Gastrocnemius medialis (tissue), 4 donors: ENCODE results near the gene PKN1. TPM values are rescaled to one million over a fixed set of nuclear protein-coding genes. Genes with fewer than 3 reads are reported as not detected.

Experiments used
- ATAC-seq, 2 donors: fragments of 150-250 bp; one replicate each; pipeline ENCODE4 v1.9.1; 2016
- DNase-seq, 2 donors: peaks; one replicate each; pipeline ENCODE4 v3.0.0-alpha.2; 2019
- H3K27ac ChIP-seq, 4 donors: fragments of 200-600 bp; sonication (generic); 1 replicate in 1 of 4; 2 replicates in 3 of 4; pipeline ENCODE4 v1.5.1; 2016 to 2018; ENCODE audit warnings: mild to moderate bottlenecking in 2 of 4, moderate library complexity in 1 of 4
- H3K27me3 ChIP-seq, 3 donors: fragments of 200-600 bp; sonication (generic) in 2 of 3; 1 replicate in 1 of 3; 2 replicates in 2 of 3; pipeline versions ENCODE4 v1.5.1 to v1.6.0; 2016 to 2019; ENCODE audit warnings: mild to moderate bottlenecking in 1 of 3, moderate library complexity in 1 of 3
- H3K36me3 ChIP-seq, 2 donors: fragments of 200-600 bp; sonication (generic) in 1 of 2; one replicate each; pipeline ENCODE4 v1.5.1; 2017 to 2018
- H3K4me1 ChIP-seq, 2 donors: fragments of 200-600 bp; sonication (generic) in 1 of 2; one replicate each; pipeline ENCODE4 v1.5.1; 2016 to 2017; ENCODE audit warnings: mild to moderate bottlenecking in 2 of 2
- H3K4me3 ChIP-seq, 4 donors: fragments of 200-600 bp; sonication (generic) in 3 of 4; 1 replicate in 1 of 4; 2 replicates in 3 of 4; pipeline ENCODE4 v1.5.1; 2016 to 2019; ENCODE audit warnings: mild to moderate bottlenecking in 2 of 4
- H3K9me3 ChIP-seq, 3 donors: fragments of 200-600 bp; sonication (generic) in 2 of 3; 1 replicate in 1 of 3; 2 replicates in 2 of 3; pipeline ENCODE4 v1.5.1; 2016 to 2019
- POLR2A ChIP-seq, 2 donors: fragments of 450-650 bp; IDR thresholded peaks; one replicate each; pipeline ENCODE4 v1.6.1; 2017; ENCODE audit warnings: antibody characterized with exemption in 2 of 2, mild to moderate bottlenecking in 2 of 2, moderate library complexity in 2 of 2
- in situ Hi-C, 4 donors: fragments of 200-750 bp; cut with MboI; loops; one replicate each; pipeline versions ENCODE4 v1.15.0 to v1.8.0; 2017; ENCODE audit warnings: low sequenced_read_pairs in 4 of 4
- intact Hi-C: fragments of 100-400 bp; cut with DNase I; formaldehyde crosslinking; loops from one replicate; pipeline ENCODE4 v1.15.1; 2023; ENCODE audit warnings: low total_unique reads
- total RNA-seq, 4 donors: library from RNA; depleted of rRNA; stranded (reverse); fragments of >200 nt; gene quantifications; one replicate each; pipeline versions ENCODE4 v1.1.0 to v1.2.3, GENCODE V29; 2016
- TF ChIP-seq, protein P1 (sequence below), 5 experiments: fragments of 450-650 bp in 3 of 5; fragments of 200-600 bp in 2 of 5; sonication (generic) in 2 of 5; IDR thresholded peaks in 4 of 5; conservative IDR thresholded peaks in 1 of 5; 1 replicate in 4 of 5; 2 replicates in 1 of 5; pipeline ENCODE4 v1.5.1; 2016 to 2019; ENCODE audit warnings: antibody characterized with exemption in 5 of 5, mild to moderate bottlenecking in 3 of 5, moderate library complexity in 3 of 5

PKN1 gene
- total RNA-seq, 4 donors from 2014 or later, result 52.1 to 130 (median 81.3) TPM

DNA sequence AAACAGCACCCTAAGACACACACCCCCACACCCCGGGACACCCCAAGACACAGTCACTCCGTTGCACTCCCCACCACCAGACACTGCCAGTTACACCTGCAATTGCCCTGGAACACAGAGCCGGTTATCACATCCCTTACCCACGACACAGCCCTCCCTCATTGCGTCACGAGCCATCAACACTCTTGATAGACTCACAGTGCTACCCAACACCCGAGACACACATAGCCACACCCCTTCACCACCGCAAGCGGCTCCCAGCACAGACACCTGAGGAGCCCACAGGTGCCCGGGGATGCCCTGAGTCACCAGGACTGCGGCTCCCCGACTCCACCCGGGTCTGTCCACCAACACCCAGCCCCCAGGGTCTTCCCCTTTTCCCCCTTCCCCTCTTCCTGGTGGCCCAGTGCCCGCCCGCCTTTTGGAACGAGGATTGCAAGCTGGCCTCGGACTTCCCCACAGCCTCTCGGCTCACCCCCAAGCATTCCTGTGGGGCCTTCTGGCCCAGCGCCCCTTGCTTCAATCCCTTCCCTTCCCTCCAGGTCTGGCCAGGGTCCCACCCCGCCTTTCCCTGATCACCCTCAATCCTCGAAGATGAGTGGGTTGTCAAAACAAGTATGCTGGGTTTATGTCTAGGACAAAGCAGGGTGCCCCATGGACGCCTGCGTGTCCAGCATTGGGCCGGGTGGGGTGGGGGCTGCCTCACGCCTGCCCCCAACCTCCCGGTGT is 43.7 kb downstream of the PKN1 start:
- ATAC-seq, result no peak
- Histone ChIP-seq H3K4me3 (no peak overlapping the region), H3K9me3 (no peaks in the 10 kb centered on the region), H3K27ac (no peak overlapping the region), H3K27me3 (peaks cover 27 to 39% (median 33%) of the 10 kb centered on the region in 3 donors), H3K4me1 (peaks cover 5 to 15% of the 10 kb centered on the region in 2 donors), H3K36me3 (peaks cover 0 to 29% of the 10 kb centered on the region in 2 donors)
- intact Hi-C loops, result no loop called here
- DNase-seq, result no peak
- TF ChIP-seq POLR2A (IDR thresholded peaks at IDR 0.05), result no peak
- in situ Hi-C loops, result no loop called here

DNA sequence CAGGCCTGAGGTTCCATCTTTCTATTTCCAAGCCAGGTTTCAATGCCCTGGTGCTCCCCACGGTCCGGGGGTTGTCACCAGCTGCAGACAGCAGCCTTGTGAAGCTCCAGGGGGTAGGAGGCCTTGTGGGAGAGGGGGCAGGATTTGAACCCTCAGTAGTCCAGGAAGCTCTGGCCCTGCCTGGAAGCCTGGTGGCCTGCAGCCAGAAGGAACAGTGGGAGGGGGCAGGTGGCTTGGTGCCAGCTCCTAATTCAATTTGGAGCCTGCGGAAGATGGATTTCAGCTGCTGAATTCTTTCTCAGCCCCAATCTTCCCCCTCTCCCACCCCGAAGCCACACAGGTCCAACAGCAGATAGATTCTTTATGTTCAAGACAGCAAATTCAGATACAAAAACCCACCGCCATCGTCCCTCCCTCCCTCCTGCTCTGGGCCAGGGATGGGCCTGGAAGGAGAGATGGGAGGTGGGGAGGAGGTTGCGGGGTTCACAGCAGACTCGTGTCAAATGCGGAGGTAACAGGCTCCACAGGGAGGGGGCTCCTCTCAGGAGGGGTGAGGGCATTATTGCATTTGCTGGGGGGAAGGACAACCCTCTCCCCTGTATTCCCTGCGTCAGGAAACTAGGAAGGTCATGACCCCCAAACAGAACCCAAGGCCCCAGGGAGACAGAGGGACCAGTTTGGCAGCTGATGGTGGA is 44.5 kb downstream of the PKN1 start:
- H3K27me3 ChIP-seq, result peaks cover 23 to 35% (median 30%) of the 10 kb centered on the region in 3 donors
- H3K27ac ChIP-seq, result no peak overlapping the region
- in situ Hi-C loops, result no loop called here
- ATAC-seq (no peak), DNase-seq (no peak)
- peaks cover 0 to 29% of the 10 kb centered on the region in 2 donors for H3K36me3 ChIP-seq
- no peak for TF ChIP-seq POLR2A (IDR thresholded peaks at IDR 0.05)
- TF ChIP-seq, protein P1, sequence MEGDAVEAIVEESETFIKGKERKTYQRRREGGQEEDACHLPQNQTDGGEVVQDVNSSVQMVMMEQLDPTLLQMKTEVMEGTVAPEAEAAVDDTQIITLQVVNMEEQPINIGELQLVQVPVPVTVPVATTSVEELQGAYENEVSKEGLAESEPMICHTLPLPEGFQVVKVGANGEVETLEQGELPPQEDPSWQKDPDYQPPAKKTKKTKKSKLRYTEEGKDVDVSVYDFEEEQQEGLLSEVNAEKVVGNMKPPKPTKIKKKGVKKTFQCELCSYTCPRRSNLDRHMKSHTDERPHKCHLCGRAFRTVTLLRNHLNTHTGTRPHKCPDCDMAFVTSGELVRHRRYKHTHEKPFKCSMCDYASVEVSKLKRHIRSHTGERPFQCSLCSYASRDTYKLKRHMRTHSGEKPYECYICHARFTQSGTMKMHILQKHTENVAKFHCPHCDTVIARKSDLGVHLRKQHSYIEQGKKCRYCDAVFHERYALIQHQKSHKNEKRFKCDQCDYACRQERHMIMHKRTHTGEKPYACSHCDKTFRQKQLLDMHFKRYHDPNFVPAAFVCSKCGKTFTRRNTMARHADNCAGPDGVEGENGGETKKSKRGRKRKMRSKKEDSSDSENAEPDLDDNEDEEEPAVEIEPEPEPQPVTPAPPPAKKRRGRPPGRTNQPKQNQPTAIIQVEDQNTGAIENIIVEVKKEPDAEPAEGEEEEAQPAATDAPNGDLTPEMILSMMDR (IDR thresholded peaks at IDR 0.05 in 4 of 5, conservative IDR thresholded peaks at IDR 0.05 in 1 of 5), result no peak
- no peaks in the 10 kb centered on the region for H3K9me3 ChIP-seq
- H3K4me1 ChIP-seq, result peaks cover under 1 to 9% of the 10 kb centered on the region in 2 donors
- H3K4me3 ChIP-seq, result no peak overlapping the region
- intact Hi-C loops, result no loop called here

- Histone ChIP-seq H3K4me3 (no peak overlapping the region), H3K36me3 (peaks cover 0 to 29% of the 10 kb centered on the region in 2 donors), H3K9me3 (no peaks in the 10 kb centered on the region), H3K27me3 (peaks cover 17 to 30% (median 27%) of the 10 kb centered on the region in 3 donors), H3K4me1 (peaks cover 0 to 7% of the 10 kb centered on the region in 2 donors), H3K27ac (no peak overlapping the region)
- no peak for DNase-seq
- TF ChIP-seq, protein P1 (IDR thresholded peaks at IDR 0.05 in 4 of 5, conservative IDR thresholded peaks at IDR 0.05 in 1 of 5), result no peak
- TF ChIP-seq POLR2A (IDR thresholded peaks at IDR 0.05), result no peak
- in situ Hi-C loops, result no loop called here
- no peak for ATAC-seq
- intact Hi-C loops, result no loop called here
Measured at GRCh38 chr19:14478113-14478545, 45.0 kb downstream of the PKN1 start.

DNA sequence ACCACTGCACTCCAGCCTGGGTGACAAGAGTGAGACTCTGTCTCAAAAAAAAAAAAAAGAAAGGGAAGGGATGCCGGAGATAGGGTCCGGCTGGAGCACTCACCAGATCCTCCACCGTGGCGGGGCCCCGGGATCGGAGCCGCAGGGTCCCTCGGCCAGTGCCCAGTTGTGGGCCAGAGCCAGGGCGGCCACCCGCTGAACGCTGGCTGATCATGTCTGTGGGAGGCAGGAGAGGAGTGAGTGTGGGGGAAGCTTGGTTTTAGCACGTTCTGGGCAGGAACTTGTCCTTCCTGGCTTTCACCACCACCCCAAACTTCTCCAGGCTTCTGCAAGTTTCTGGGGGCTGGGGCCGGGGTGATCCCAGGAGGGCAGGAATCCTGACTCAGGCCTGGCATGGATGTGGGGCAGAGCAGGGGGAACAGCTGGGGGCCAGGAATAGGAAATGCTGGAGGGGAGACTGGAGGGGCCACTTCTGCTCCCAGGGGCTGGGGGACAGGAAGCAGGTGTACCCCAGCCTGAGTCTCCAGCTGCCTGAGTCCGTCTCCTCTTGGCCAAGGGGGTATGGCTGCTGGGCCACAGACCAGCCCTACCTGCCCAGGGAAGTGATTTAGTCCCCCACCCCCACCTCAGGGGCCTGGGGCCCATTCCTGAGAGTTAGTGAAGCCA is 46.3 kb downstream of the PKN1 start:
- DNase-seq (no peak), ATAC-seq (no peak)
- in situ Hi-C loops (no loop called here), intact Hi-C loops (no loop called here)
- H3K4me1 ChIP-seq, result peaks cover 0 to 7% of the 10 kb centered on the region in 2 donors
- no peak overlapping the region for H3K4me3 ChIP-seq
- H3K27me3 ChIP-seq, result peaks cover 14 to 23% (median 22%) of the 10 kb centered on the region in 3 donors
- no peaks in the 10 kb centered on the region for H3K9me3 ChIP-seq
- peaks cover 0 to 29% of the 10 kb centered on the region in 2 donors for H3K36me3 ChIP-seq
- no peak overlapping the region for H3K27ac ChIP-seq
- TF ChIP-seq, protein P1 (IDR thresholded peaks at IDR 0.05 in 4 of 5, conservative IDR thresholded peaks at IDR 0.05 in 1 of 5), result no peak
- TF ChIP-seq POLR2A (IDR thresholded peaks at IDR 0.05), result no peak
